Epithelial cell of proximal tubule (primary cell): Measurements from ENCODE around the gene PPP1R12B. TPM values are rescaled to one million over a fixed set of nuclear protein-coding genes. Genes with fewer than 3 reads are reported as not detected.
A peak's percentile ranks its signal among the peaks of the same experiment; 100 is the strongest.

Experiments
- DNase-seq: peaks from one replicate; pipeline ENCODE4 v3.0.0-alpha.2; 2011; ENCODE audit warnings: low read depth
- H3K4me3 ChIP-seq: 2 replicates; pipeline ENCODE4 v1.5.1; 2011; ENCODE audit warnings: low read depth, mild to moderate bottlenecking, low read length
- total RNA-seq: library from RNA; depleted of rRNA; stranded (reverse); fragments of >200 nt; gene quantifications from 2 replicates; pipeline ENCODE4 v1.2.3, GENCODE V29; 2015
- TF ChIP-seq, protein P1 (sequence below): conservative IDR thresholded peaks from 2 replicates; pipeline ENCODE4 v1.5.1; 2012; ENCODE audit warnings: low read depth, mild to moderate bottlenecking, low read length

Gene PPP1R12B
- total RNA-seq, 1 donor from 2014 or later, result 21.6 TPM

DNA sequence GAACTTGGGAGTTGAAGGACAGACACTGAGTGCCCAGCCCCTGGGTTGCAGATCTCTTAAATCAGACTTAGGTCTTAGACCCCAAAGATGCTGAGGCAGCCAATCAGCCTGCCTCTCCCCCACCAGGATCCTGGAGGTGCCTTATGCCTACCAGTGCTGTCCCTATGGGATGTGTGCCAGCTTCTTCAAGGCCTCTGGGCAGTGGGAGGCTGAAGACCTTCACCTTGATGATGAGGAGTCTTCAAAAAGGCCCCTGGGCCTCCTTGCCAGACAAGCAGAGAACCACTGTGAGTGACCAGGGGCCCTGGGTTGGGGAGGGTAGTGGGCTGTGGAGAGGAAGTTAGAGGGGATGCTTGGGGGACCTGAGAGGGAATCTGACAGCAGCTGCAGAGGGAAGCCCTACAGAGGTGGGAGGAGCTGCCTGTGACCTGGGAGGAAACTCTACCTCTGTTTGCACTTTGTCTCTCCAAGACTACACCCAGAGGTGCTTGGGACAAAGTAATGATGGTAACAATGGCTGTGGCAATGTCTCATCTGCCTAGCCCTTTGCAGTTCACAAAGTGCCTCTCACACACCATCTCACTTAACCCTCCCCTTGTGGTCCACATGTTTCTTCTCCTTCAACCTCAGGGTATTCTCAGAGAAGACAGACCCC is 38.3 kb upstream of the PPP1R12B start:
- no peak overlapping the region for H3K4me3 ChIP-seq
- TF ChIP-seq, protein P1, sequence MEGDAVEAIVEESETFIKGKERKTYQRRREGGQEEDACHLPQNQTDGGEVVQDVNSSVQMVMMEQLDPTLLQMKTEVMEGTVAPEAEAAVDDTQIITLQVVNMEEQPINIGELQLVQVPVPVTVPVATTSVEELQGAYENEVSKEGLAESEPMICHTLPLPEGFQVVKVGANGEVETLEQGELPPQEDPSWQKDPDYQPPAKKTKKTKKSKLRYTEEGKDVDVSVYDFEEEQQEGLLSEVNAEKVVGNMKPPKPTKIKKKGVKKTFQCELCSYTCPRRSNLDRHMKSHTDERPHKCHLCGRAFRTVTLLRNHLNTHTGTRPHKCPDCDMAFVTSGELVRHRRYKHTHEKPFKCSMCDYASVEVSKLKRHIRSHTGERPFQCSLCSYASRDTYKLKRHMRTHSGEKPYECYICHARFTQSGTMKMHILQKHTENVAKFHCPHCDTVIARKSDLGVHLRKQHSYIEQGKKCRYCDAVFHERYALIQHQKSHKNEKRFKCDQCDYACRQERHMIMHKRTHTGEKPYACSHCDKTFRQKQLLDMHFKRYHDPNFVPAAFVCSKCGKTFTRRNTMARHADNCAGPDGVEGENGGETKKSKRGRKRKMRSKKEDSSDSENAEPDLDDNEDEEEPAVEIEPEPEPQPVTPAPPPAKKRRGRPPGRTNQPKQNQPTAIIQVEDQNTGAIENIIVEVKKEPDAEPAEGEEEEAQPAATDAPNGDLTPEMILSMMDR, result no peak
- DNase-seq, result no peak

DNA sequence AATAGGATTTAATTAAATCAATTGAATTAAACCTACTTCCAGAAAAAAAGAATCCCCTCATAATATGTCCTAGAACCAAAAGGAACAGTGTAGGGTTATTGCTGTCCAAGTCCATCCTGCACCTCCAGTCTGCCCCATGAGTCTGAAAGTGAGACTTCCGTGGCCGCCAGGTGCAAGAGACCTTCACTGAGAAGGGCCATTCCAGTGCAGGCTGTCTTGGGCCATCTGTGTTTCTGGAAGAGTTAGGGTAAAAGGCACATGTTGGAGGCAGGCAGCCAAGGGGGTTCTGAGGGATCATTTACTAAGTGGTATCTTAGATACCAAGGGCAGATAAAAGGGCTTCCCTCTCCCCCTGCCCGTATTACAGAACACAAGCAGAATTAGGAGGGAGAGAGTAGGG is 37.8 kb upstream of the PPP1R12B start:
- TF ChIP-seq, protein P1, result no peak

DNA sequence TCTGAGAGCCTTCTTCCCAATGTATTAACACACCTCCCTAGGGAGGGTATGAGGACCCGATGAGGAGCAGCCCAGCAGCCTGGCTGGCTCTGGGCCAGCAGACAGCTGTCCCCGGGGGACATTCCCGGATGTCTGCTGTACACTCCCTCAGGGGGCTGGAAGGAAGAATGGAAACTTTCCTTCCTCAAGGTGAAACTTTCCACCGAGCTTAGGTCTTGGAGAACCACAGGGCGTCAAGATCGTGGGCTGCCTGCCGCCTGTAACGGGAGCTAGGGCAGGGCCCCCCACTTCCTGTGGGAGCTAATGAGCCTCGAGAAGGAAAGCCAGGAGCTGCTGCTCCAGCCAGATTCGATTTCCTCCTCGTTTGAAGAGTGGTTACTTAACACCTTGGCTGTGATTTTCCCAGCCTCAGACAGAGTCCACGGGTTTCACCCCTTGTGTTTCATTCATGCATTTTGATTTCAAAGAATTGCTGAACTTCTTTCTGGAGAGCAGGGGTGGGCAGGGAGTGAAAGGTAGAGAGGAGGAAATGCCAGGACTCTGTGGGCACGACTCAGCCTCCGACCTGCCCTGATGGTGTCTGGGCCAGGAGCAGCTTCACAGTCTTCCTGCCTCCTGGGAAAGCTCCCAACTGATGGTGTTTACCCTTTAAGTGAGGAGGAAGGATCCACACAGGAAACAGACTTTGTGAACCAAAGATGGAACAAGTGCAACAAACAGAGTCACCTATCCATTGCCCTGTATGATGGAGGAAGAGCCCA is 36.4 kb upstream of the PPP1R12B start:
- TF ChIP-seq, protein P1, result no peak
- H3K4me3 ChIP-seq, result no peak overlapping the region
- DNase-seq, result no peak

More for the DNA sequence above, 37.8 kb upstream of the PPP1R12B start:
- H3K4me3 ChIP-seq, result no peak overlapping the region
- DNase-seq, result no peak

DNA sequence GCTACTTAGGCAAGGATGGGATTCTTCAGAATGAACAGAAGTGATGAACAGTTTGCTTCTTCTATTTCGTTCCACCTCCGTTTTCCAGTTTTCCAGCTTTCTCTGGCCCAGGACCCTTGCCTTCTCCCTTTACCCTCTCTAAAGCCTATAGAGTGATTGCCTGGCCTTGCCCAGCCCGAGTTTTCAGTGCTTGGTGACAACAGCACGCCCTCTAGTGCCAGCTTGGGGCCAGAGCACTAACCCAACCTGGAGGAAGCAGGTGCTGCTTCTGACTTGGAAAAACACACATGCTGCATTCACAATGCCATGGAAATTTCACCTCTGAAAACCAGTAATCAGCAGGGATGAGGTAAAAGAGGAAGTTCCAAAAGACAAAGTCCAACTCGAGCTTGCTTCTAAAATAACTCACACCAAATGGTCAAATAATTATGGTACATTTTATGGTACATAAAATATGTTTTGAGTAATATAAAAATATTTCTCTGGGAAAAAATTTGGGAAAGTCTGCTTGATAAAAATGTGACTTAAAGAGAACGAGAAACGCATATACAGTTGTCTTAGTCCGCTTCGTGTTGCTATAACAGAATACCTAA is 32.8 kb upstream of the PPP1R12B start:
- no peak overlapping the region for H3K4me3 ChIP-seq
- DNase-seq, result no peak
- TF ChIP-seq, protein P1, result peak; percentile 100

DNA sequence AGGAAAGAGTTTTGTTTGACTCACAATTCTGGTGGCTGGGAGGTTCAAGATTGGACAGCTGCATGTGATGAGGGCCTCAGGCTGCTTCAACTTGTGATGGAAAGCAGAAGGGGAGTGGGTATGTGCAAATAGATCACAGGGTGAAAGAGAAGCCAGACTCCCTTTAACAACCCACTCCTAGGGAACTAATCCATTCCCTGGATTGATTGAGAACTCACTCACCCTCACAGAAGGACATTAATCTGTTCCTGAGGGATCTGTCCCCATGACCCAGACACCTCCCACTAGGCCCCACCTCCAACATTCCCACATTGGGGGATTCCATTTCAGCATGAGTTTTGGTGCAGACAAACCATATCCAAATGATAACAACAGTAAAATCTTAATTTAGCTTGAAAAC is 32.3 kb upstream of the PPP1R12B start:
- H3K4me3 ChIP-seq, result no peak overlapping the region
- TF ChIP-seq, protein P1, result no peak
- DNase-seq, result no peak

DNA sequence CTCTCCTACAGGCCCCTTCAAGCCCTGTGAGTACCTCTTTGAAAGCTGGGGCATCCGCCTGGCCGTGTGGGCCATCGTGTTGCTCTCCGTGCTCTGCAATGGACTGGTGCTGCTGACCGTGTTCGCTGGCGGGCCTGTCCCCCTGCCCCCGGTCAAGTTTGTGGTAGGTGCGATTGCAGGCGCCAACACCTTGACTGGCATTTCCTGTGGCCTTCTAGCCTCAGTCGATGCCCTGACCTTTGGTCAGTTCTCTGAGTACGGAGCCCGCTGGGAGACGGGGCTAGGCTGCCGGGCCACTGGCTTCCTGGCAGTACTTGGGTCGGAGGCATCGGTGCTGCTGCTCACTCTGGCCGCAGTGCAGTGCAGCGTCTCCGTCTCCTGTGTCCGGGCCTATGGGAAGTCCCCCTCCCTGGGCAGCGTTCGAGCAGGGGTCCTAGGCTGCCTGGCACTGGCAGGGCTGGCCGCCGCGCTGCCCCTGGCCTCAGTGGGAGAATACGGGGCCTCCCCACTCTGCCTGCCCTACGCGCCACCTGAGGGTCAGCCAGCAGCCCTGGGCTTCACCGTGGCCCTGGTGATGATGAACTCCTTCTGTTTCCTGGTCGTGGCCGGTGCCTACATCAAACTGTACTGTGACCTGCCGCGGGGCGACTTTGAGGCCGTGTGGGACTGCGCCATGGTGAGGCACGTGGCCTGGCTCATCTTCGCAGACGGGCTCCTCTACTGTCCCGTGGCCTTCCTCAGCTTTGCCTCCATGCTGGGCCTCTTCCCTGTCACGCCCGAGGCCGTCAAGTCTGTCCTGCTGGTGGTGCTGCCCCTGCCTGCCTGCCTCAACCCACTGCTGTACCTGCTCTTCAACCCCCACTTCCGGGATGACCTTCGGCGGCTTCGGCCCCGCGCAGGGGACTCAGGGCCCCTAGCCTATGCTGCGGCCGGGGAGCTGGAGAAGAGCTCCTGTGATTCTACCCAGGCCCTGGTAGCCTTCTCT is 30.3 kb upstream of the PPP1R12B start:
- no peak for DNase-seq
- TF ChIP-seq, protein P1, result no peak
- no peak overlapping the region for H3K4me3 ChIP-seq
